ENCODE data around the gene CPHXL.

DNA sequence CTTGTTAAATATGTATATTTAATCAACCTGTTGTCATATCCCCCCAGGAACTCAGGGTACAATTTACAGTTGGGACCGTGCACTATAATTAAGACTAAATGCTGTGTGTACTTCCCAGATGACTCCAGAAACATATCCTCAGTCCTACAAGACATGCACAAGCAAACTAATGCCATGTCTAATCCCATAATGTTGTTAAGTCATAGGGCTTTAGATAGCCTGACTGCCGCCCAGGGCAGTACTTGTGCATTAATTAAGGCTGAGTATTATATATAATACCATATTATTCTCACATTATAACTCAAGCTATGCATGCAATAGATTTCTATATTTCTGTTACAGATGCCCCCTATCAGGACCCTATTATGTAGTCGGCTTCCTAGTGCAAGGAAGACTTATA is 20.1 kb upstream of the CPHXL start:
- TF ChIP-seq, protein P1, sequence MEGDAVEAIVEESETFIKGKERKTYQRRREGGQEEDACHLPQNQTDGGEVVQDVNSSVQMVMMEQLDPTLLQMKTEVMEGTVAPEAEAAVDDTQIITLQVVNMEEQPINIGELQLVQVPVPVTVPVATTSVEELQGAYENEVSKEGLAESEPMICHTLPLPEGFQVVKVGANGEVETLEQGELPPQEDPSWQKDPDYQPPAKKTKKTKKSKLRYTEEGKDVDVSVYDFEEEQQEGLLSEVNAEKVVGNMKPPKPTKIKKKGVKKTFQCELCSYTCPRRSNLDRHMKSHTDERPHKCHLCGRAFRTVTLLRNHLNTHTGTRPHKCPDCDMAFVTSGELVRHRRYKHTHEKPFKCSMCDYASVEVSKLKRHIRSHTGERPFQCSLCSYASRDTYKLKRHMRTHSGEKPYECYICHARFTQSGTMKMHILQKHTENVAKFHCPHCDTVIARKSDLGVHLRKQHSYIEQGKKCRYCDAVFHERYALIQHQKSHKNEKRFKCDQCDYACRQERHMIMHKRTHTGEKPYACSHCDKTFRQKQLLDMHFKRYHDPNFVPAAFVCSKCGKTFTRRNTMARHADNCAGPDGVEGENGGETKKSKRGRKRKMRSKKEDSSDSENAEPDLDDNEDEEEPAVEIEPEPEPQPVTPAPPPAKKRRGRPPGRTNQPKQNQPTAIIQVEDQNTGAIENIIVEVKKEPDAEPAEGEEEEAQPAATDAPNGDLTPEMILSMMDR (IDR thresholded peaks at IDR 0.05; ENCODE audit: poor library complexity, severe bottlenecking), result no peak
- TF ChIP-seq EZH2 (IDR thresholded peaks at IDR 0.05; ENCODE audit: borderline replicate concordance, insufficient read depth, low read length, poor library complexity, severe bottlenecking) (no peak), TAF1 (IDR thresholded peaks at IDR 0.05; ENCODE audit: low read depth) (no peak), EP300 (conservative IDR thresholded peaks at IDR 0.05; ENCODE audit: poor library complexity, severe bottlenecking) (no peak), MXI1 (conservative IDR thresholded peaks at IDR 0.05; ENCODE audit: poor library complexity, severe bottlenecking) (no peak), SMC3 (conservative IDR thresholded peaks at IDR 0.05; ENCODE audit: poor library complexity) (no peak), RAD21 (conservative IDR thresholded peaks at IDR 0.05) (no peak)

All from neural cell (in vitro differentiated cells).